Psoas muscle (tissue), 8 donors: ENCODE data around the gene PTPRD. TPM values are rescaled to one million over a fixed set of nuclear protein-coding genes. Genes with fewer than 3 reads are reported as not detected.

ENCODE experiments used
- ATAC-seq, 4 donors: fragments of 200-7000 bp; cut with Tn5 transposase; one replicate each; pipeline ENCODE4 v1.9.1; 2020; ENCODE audit warnings: moderate library complexity in 3 of 4, mild to moderate bottlenecking in 2 of 4
- DNase-seq, 2 donors: peaks; one replicate each; pipeline ENCODE4 v3.0.0-alpha.2; 2020
- H3K27ac ChIP-seq: fragments of 200-600 bp; one replicate; pipeline ENCODE4 v1.8.0; 2022
- H3K27me3 ChIP-seq, 3 donors: fragments of 200-600 bp in 1 of 3; one replicate each; pipeline versions ENCODE4 v1.6.1 to v1.8.0; 2013 to 2022; ENCODE audit warnings: low read length in 2 of 3, mild to moderate bottlenecking in 2 of 3, moderate library complexity in 1 of 3; ENCODE audit not compliant: insufficient read depth in 3 of 3
- H3K36me3 ChIP-seq, 2 donors: fragments of 200-600 bp in 1 of 2; one replicate each; pipeline versions ENCODE4 v1.6.1 to v1.8.0; 2013 to 2022; ENCODE audit warnings: low read depth in 1 of 2, mild to moderate bottlenecking in 1 of 2, moderate library complexity in 1 of 2; ENCODE audit not compliant: insufficient read depth in 1 of 2
- H3K4me1 ChIP-seq: fragments of 200-600 bp; one replicate; pipeline ENCODE4 v1.8.0; 2022
- H3K4me3 ChIP-seq: fragments of 200-600 bp; one replicate; pipeline ENCODE4 v1.8.0; 2022; ENCODE audit warnings: mild to moderate bottlenecking
- H3K9me3 ChIP-seq: fragments of 200-600 bp; one replicate; pipeline ENCODE4 v1.8.0; 2022
- WGBS, 3 donors: extraction: QIAGEN DNeasy Blood & Tissue Kit; methylation state at CpG; one replicate each; pipeline versions ENCODE4 v1.1.6 to v1.1.7; 2013; 5-methylcytosine and 5-hydroxymethylcytosine counted together
- intact Hi-C, 2 donors: fragments of 100-400 bp; cut with DNase I; formaldehyde crosslinking; loops; one replicate each; pipeline versions ENCODE4 v1.11.0 to v1.14.2; 2022
- polyA plus RNA-seq, 3 donors: library from polyadenylated mRNA; stranded (reverse); fragments of 200-250 nt; gene quantifications; one replicate each; pipeline ENCODE4 v1.2.3, GENCODE V29; 2013
- total RNA-seq, 4 donors: library from RNA; stranded (reverse); fragmentation: NEBNext Ultra II Directional in 2 of 4; extraction: Animal tissue kit (Norgen Biotek cat#: 25700) in 2 of 4; gene quantifications; one replicate each; pipeline versions ENCODE4 v1.2.1 to v1.2.4, GENCODE V29; 2021 to 2023
- TF ChIP-seq, protein P1 (sequence below): fragments of 200-600 bp; IDR thresholded peaks from one replicate; pipeline ENCODE4 v1.8.0; 2022; ENCODE audit warnings: antibody characterized with exemption
- donor health status: healthy with polysubstance abuse.
- donor health status: DM: no; HTN: no; CAD: no; lungs with moderate emphysema.
- donor health status: Bipolar disorder and iron deficiency.
- donor health status: healthy.
- donor health status: DM: yes; HTN: yes; CAD: no.
- donor health status: DM: no; HTN: no; CAD: no.
- donor health status: DM: no; HTN: no; CAD: no.
- donor health status: DM: yes; HTN: yes; CAD: no.

The PTPRD gene
- total and polyA plus RNA-seq, 7 donors = 0.44 to 3.1 (median 0.91) TPM

DNA sequence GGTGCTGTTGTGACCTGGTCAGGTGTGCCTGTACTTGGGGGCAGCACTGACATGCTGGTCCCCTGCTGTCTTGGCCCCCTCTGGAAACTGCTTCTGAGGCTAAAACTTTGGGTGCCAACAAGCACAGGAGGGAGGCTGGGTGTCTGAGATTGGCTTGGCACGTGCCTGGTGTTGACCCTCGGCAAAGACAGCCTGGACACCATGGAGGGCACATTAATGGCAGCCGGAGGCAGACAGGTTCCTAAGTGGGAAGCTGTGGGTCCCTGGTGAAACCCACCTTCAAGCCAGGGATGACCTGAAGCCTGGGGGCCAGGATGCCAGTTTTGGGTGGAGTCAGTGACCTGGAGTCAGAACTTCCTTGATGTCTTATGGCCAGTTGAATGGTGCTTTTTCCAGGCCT is 894.1 kb downstream of the PTPRD start:
- DNase-seq = no peak
- no peak for ATAC-seq
- WGBS, 3 donors = 53 to 82% (median 64%) methylated on average over 3 of the region's 3 CpGs
- no peak overlapping the region for H3K27ac ChIP-seq
- no peaks in the 10 kb centered on the region for H3K36me3 ChIP-seq
- intact Hi-C loops = no loop called here
- H3K4me1 ChIP-seq = no peaks in the 10 kb centered on the region
- no peaks in the 10 kb centered on the region for H3K27me3 ChIP-seq
- H3K9me3 ChIP-seq = no peaks in the 10 kb centered on the region
- TF ChIP-seq, protein P1, sequence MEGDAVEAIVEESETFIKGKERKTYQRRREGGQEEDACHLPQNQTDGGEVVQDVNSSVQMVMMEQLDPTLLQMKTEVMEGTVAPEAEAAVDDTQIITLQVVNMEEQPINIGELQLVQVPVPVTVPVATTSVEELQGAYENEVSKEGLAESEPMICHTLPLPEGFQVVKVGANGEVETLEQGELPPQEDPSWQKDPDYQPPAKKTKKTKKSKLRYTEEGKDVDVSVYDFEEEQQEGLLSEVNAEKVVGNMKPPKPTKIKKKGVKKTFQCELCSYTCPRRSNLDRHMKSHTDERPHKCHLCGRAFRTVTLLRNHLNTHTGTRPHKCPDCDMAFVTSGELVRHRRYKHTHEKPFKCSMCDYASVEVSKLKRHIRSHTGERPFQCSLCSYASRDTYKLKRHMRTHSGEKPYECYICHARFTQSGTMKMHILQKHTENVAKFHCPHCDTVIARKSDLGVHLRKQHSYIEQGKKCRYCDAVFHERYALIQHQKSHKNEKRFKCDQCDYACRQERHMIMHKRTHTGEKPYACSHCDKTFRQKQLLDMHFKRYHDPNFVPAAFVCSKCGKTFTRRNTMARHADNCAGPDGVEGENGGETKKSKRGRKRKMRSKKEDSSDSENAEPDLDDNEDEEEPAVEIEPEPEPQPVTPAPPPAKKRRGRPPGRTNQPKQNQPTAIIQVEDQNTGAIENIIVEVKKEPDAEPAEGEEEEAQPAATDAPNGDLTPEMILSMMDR = no peak
- no peak overlapping the region for H3K4me3 ChIP-seq

DNA sequence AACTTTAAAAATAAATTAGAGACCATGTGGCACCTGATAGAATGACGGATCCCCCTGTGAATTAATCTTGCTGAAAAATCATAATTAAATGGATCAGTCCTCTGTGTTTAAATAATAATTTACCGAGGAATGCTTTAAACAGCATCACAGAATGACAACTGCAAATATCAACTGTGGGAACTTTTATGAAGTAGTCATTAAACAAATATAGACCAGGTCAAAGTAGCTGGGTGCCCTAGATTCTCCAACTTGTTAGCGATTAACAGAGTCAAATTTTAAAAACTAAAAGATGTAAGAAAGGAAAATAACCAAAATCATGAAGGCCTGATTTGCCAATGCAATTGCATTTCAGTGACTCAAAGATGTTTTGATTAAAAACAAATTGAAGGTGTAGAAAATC is 933.4 kb downstream of the PTPRD start:
- DNase-seq (no peak), ATAC-seq (no peak)
- WGBS, 3 donors = 43 to 61% (median 47%) methylated on average over 3 of the region's 3 CpGs
- Histone ChIP-seq H3K9me3 (no peaks in the 10 kb centered on the region), H3K4me3 (no peak overlapping the region), H3K36me3 (no peaks in the 10 kb centered on the region), H3K27me3 (no peaks in the 10 kb centered on the region), H3K27ac (no peak overlapping the region), H3K4me1 (no peaks in the 10 kb centered on the region)
- TF ChIP-seq, protein P1 = no peak
- intact Hi-C loops = no loop called here

DNA sequence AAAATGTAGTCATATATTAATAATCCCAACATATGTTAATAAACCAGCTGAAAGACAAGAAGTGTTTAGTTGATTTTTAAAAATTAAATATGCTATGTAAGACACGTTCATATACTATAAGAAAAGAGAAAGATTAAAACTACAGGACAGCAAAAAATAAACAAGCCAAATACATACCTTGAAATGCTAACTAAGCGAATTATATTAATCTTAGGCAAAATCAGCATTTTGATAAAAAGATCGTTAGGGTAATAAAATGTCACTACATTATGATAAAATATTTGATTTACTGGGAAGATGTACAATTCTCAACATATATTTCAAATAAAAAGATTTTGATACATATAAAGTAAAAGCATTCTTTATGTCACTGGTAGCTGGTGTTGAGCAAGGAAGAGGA is 938.3 kb downstream of the PTPRD start:
- Histone ChIP-seq H3K27me3 (no peaks in the 10 kb centered on the region), H3K27ac (no peak overlapping the region), H3K9me3 (no peaks in the 10 kb centered on the region), H3K4me1 (no peaks in the 10 kb centered on the region), H3K4me3 (no peak overlapping the region), H3K36me3 (no peaks in the 10 kb centered on the region)
- TF ChIP-seq, protein P1 = no peak
- no peak for ATAC-seq
- intact Hi-C loops = no loop called here
- WGBS, 3 donors = 83 to 87% (median 84%) methylated on average over 3 of the region's 3 CpGs
- no peak for DNase-seq

DNA sequence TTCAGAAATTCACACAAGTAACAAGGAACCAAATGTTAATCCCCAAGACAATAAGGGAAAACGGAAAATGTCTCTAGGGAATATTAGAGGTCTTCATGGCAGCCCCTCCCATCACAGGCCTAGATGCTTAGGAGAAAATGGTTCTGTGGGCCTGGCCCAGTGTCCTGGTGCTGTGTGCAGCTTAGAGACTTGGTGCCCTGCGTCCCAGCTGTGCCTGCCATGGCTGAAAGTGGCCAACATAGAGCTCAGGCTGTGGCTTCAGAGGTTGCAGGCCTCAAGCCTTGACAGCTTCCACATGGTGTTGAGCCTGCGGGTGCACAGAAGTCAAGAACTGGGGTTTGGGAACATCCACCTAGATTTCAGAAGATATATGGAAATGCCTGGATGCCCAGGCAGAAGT is 942.3 kb downstream of the PTPRD start:
- 69 to 74% (median 69%) methylated on average over 3 of the region's 3 CpGs for WGBS, 3 donors
- Histone ChIP-seq H3K4me1 (no peaks in the 10 kb centered on the region), H3K4me3 (no peak overlapping the region), H3K9me3 (no peaks in the 10 kb centered on the region), H3K27ac (no peak overlapping the region), H3K36me3 (no peaks in the 10 kb centered on the region), H3K27me3 (no peaks in the 10 kb centered on the region)
- intact Hi-C loops = no loop called here
- TF ChIP-seq, protein P1 = no peak
- ATAC-seq (no peak), DNase-seq (no peak)

DNA sequence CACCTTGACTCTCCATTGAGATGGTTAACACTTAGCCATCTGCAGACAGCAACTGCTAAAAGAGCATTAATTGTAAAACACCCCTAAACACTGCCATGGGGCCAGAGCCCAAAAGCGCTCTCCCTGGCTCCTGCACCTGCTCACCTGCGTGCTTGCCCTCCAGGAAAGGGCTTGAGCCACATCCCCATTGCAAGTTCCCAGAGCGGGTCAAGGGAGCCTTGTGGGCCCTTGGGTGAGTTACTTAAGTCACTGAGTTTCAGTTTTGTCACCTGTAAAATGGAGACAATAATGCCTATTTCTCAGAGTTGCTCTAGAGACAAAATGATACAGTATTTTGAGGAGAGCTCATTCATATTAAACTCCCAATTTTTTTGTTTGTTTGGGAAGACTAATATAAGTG is 967.8 kb downstream of the PTPRD start:
- Histone ChIP-seq H3K36me3 (no peaks in the 10 kb centered on the region), H3K27ac (no peak overlapping the region), H3K4me1 (no peaks in the 10 kb centered on the region), H3K4me3 (no peak overlapping the region), H3K9me3 (no peaks in the 10 kb centered on the region), H3K27me3 (no peaks in the 10 kb centered on the region)
- DNase-seq = peak in 1 of 2 donors; percentile 21
- TF ChIP-seq, protein P1 = no peak
- WGBS, 3 donors = 84 to 88% (median 85%) methylated on average over 3 of the region's 3 CpGs
- ATAC-seq = no peak
- intact Hi-C loops = no loop called here
